Measurements from ENCODE around the gene TAS1R3. TPM values are rescaled to one million over a fixed set of nuclear protein-coding genes. Genes with fewer than 3 reads are reported as not detected.

The TAS1R3 gene
- total and polyA plus RNA-seq, 2 of the 4 experiments (the other 2 are of a cell fraction), result under 0.01 to 0.05 TPM

- ATAC-seq (ENCODE audit: low read depth), result peak; percentile 61
- H3K4me3 ChIP-seq (ENCODE audit: insufficient read depth, low read depth, low read length), result no peak overlapping the region
- intact Hi-C loops (cut with micrococcal nuclease), result no loop called here
- TF ChIP-seq CHD1 (IDR thresholded peaks at IDR 0.05; ENCODE audit: low read depth, low read length) (no peak), BHLHE40 (IDR thresholded peaks at IDR 0.05; ENCODE audit: low read depth, low read length) (peak; percentile 50), MAFK (IDR thresholded peaks at IDR 0.05; ENCODE audit: low read depth, low read length) (no peak), USF2 (IDR thresholded peaks at IDR 0.05; ENCODE audit: low read depth, low read length) (peak; percentile 70), MAZ (IDR thresholded peaks at IDR 0.05; ENCODE audit: borderline replicate concordance, low read depth, low read length) (peak; percentile 92), FOS (IDR thresholded peaks at IDR 0.05; ENCODE audit: low read depth, low read length) (peak; percentile 81), RFX5 (IDR thresholded peaks at IDR 0.05; ENCODE audit: low read depth, low read length) (no peak), RAD21 (IDR thresholded peaks at IDR 0.05; ENCODE audit: low read length) (no peak), SMC3 (IDR thresholded peaks at IDR 0.05; ENCODE audit: low read depth, low read length) (no peak), NFE2L2 (IDR thresholded peaks at IDR 0.05; ENCODE audit: low read depth, low read length) (no peak), MXI1 (IDR thresholded peaks at IDR 0.05; ENCODE audit: borderline replicate concordance, low read depth, low read length) (no peak), POLR2A (IDR thresholded peaks at IDR 0.05; ENCODE audit: low read depth, low read length) (no peak), CEBPB (IDR thresholded peaks at IDR 0.05; ENCODE audit: low read depth, low read length) (peak; percentile 51; the same call in 1 of the 2 replicates)
- TF ChIP-seq, protein P1, sequence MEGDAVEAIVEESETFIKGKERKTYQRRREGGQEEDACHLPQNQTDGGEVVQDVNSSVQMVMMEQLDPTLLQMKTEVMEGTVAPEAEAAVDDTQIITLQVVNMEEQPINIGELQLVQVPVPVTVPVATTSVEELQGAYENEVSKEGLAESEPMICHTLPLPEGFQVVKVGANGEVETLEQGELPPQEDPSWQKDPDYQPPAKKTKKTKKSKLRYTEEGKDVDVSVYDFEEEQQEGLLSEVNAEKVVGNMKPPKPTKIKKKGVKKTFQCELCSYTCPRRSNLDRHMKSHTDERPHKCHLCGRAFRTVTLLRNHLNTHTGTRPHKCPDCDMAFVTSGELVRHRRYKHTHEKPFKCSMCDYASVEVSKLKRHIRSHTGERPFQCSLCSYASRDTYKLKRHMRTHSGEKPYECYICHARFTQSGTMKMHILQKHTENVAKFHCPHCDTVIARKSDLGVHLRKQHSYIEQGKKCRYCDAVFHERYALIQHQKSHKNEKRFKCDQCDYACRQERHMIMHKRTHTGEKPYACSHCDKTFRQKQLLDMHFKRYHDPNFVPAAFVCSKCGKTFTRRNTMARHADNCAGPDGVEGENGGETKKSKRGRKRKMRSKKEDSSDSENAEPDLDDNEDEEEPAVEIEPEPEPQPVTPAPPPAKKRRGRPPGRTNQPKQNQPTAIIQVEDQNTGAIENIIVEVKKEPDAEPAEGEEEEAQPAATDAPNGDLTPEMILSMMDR (conservative IDR thresholded peaks at IDR 0.05; ENCODE audit: low read depth, low read length), result no peak
- TF ChIP-seq, protein P2, sequence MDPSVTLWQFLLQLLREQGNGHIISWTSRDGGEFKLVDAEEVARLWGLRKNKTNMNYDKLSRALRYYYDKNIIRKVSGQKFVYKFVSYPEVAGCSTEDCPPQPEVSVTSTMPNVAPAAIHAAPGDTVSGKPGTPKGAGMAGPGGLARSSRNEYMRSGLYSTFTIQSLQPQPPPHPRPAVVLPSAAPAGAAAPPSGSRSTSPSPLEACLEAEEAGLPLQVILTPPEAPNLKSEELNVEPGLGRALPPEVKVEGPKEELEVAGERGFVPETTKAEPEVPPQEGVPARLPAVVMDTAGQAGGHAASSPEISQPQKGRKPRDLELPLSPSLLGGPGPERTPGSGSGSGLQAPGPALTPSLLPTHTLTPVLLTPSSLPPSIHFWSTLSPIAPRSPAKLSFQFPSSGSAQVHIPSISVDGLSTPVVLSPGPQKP (IDR thresholded peaks at IDR 0.05; ENCODE audit: borderline replicate concordance, low read depth, low read length), result no peak
These were observed 29.6 kb downstream of the TAS1R3 start for GRCh38 chr1:1360506-1361169.

More at GRCh38 chr1:1360506-1361169, 29.6 kb downstream of the TAS1R3 start:
- dilution Hi-C loops (cut with HindIII; ENCODE audit: low sequenced_read_pairs, unreplicated experiment), result no loop called here
- Histone ChIP-seq H3K14ac (replicated peaks; ENCODE audit: low read depth, low read length) (peak overlapping the region; percentile 98), H3K36me3 (ENCODE audit: control insufficient read depth, insufficient read depth, low read length) (peaks cover 4% of the 10 kb centered on the region; the same call in 1 of the 2 replicates), H2BK120ac (ENCODE audit: low read depth, low read length) (peak overlapping the region; percentile 99), H3K27me3 (ENCODE audit: control insufficient read depth, insufficient read depth, low read length) (no peaks in the 10 kb centered on the region), H3K4me1 (ENCODE audit: control insufficient read depth, insufficient read depth, low read length) (peaks cover 31% of the 10 kb centered on the region), H4K5ac (ENCODE audit: low read depth, low read length) (peak overlapping the region; percentile 88), H2AK9ac (replicated peaks; ENCODE audit: low read depth, low read length, poor library complexity) (peak overlapping the region; percentile 94), H3K9ac (ENCODE audit: low read depth, low read length) (peak overlapping the region; percentile 41), H4K8ac (ENCODE audit: low read depth in 2 of 2, low read length in 2 of 2) (peak overlapping the region; percentile 84 to 99), H4K20me1 (ENCODE audit: insufficient read depth, low read length) (peaks cover 12% of the 10 kb centered on the region), H3K4ac (ENCODE audit: low read depth, low read length) (peak overlapping the region; percentile 100), H2BK20ac (ENCODE audit: low read depth, low read length) (peak overlapping the region; percentile 99), H2AFZ (replicated peaks; ENCODE audit: low read length, poor library complexity) (peak overlapping the region; percentile 45), H2BK15ac (ENCODE audit: low read depth, low read length) (peak overlapping the region; percentile 99), H3K9me1 (ENCODE audit: insufficient read depth, low read length) (peaks cover 13% of the 10 kb centered on the region), H3K9me3 (ENCODE audit: control insufficient read depth, insufficient read depth, low read length) (no peaks in the 10 kb centered on the region), H4K91ac (ENCODE audit: insufficient read depth, low read depth, low read length) (peak overlapping the region; percentile 99), H3K79me1 (ENCODE audit: low read depth in 1 of 2, low read length in 2 of 2) (peaks cover 4 to 17% of the 10 kb centered on the region in 2 experiments; a peak in 3 of 4 replicates), H3K23ac (ENCODE audit: low read depth, low read length) (peak overlapping the region; percentile 98), H2BK5ac (ENCODE audit: low read depth, low read length, poor library complexity, severe bottlenecking) (peak overlapping the region; percentile 98), H3K56ac (ENCODE audit: extremely low read depth, insufficient read depth, low read length) (peak overlapping the region; percentile 67; the same call in 1 of the 2 replicates), H3K4me2 (ENCODE audit: low read depth, low read length) (peak overlapping the region; percentile 71), H3K18ac (ENCODE audit: low read depth, low read length) (peak overlapping the region; percentile 92), H2AK5ac (ENCODE audit: low read depth, low read length) (peak overlapping the region; percentile 100), H3K27ac (ENCODE audit: insufficient read depth, low read length) (peak overlapping the region; percentile 96)
- ChIA-PET POLR2A (ENCODE audit: unreplicated experiment) (no interaction called here), CTCF (no interaction called here)
- WGBS, 2 experiments (ENCODE audit: extremely low coverage in 2 of 2, insufficient read length in 1 of 2), result 36% methylated on average over 10 of the region's 20 CpGs; no CpG with 5 or more reads in 1 of the 2 experiments
- in situ Hi-C loops (cut with MboI; ENCODE audit: low sequenced_read_pairs), result no loop called here
- BruUV-seq (replicated peaks), result no TSS peak
- DNase-seq, result peak; percentile 93
